ENCODE measurements around the gene TRABD2A. TPM values are rescaled to one million over a fixed set of nuclear protein-coding genes. Genes with fewer than 3 reads are reported as not detected.

The TRABD2A gene
- total and polyA plus RNA-seq, 9 of the 15 experiments (the other 6 are each of a cell fraction or from before 2014, with no cell fraction given) = 0.07 to 0.45 (median 0.25) TPM

DNA sequence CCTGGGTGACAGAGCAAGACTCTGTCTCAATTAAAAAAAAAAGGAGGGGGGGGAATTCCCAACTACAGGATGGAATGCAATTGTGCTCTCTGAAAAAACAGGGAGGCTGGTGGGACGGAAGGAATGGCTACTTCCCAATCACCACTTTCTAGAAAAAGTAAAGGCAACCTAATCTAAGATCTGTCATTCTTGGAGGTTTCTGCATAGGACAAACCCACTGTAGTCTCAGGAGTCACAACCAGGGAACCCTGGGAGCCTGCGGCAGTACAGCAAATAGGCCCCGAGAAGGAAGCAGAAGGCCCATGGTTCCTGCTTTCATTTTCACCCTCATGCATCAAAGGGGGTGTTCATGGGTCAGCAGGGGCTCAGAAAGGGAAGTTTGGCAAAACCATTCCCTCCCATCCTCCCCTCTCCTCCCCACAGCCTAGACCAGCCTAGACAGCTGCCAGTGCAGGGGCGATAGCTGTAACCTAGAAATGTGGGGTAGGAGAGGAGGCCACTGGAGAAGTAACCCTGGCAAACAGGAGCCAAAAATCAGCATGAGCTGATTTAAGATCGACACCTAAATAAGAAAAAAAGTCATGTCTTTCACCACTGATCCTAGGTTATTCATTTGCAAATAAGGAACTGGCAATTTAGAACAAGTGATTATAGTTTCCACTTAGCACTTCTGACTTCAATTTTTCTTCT, 48.0 kb downstream of the TRABD2A start:
- DNase-seq (ENCODE audit: extremely low read depth in 1 of 4, low spot score in 3 of 4) (no peak), FAIRE-seq (no peak), ATAC-seq (no peak)
- in situ Hi-C loops (cut with MboI) (no loop called here), intact Hi-C loops (cut with micrococcal nuclease) (no loop called here)
- WGBS (ENCODE audit: insufficient coverage, low coverage, missing lambda C conversion rate) = 5% methylated on average over 4 of the region's 5 CpGs
- no peak overlapping the region for H3K4me2 ChIP-seq (ENCODE audit: insufficient read depth, low read length)
- no peak overlapping the region for H3K4me3 ChIP-seq
- H2AFZ ChIP-seq (ENCODE audit: low read depth, low read length) = peak overlapping the region; percentile 49; the same call in 1 of the 2 replicates
- ChIA-PET POLR2A (no interaction called here), CTCF (ENCODE audit: low intra/inter-chr PET ratio) (no interaction called here)
- BruUV-seq (replicated peaks) = no TSS peak
- H3K9me1 ChIP-seq (ENCODE audit: control insufficient read depth, insufficient read depth, low read length) = no peaks in the 10 kb centered on the region
- no peak overlapping the region for H3K27ac ChIP-seq (ENCODE audit: extremely low read depth, low read depth, low read length)
- no peaks in the 10 kb centered on the region for H3K36me3 ChIP-seq (ENCODE audit: control insufficient read depth, insufficient read depth, low read length)
- no peak overlapping the region for H3K9ac ChIP-seq (ENCODE audit: insufficient read depth in 1 of 2, low read depth in 2 of 2, low read length in 2 of 2)
- peaks cover 7 to 15% of the 10 kb centered on the region in 2 experiments; a peak in 4 of 5 replicates for H3K4me1 ChIP-seq (replicated peaks in 1 of 2; ENCODE audit: control insufficient read depth in 2 of 2, insufficient read depth in 2 of 2, low read length in 2 of 2)
- H3K79me2 ChIP-seq (ENCODE audit: control insufficient read depth, insufficient read depth, low read length) = no peaks in the 10 kb centered on the region
- H4K20me1 ChIP-seq (replicated peaks; ENCODE audit: control insufficient read depth, insufficient read depth, low read length) = no peaks in the 10 kb centered on the region
- peaks cover 0 to 26% of the 10 kb centered on the region in 2 experiments; a peak in 3 of 5 replicates for H3K27me3 ChIP-seq (ENCODE audit: control insufficient read depth in 2 of 2, insufficient read depth in 2 of 2, low read length in 2 of 2)
- no peaks in the 10 kb centered on the region for H3K9me3 ChIP-seq (replicated peaks; ENCODE audit: control insufficient read depth, insufficient read depth, low read depth, low read length)
- TF ChIP-seq ZNF766 (CRISPR knock-in tag; conservative IDR thresholded peaks at IDR 0.05) = peak; percentile 80
- no peak for TF ChIP-seq PYGO2 (tag; IDR thresholded peaks at IDR 0.05)
- TF ChIP-seq COPS2 (conservative IDR thresholded peaks at IDR 0.05) = no peak
- TF ChIP-seq FOSL1 (tag; conservative IDR thresholded peaks at IDR 0.05) = no peak
- no peak for TF ChIP-seq RNF219 (CRISPR knock-in tag; IDR thresholded peaks at IDR 0.05)
- no peak for TF ChIP-seq PRPF4 (IDR thresholded peaks at IDR 0.05; ENCODE audit: insufficient read depth, low read depth, low read length, poor library complexity, severe bottlenecking)
- TF ChIP-seq BMI1 (IDR thresholded peaks at IDR 0.05; ENCODE audit: low read length) = no peak
- TF ChIP-seq ZNF124 (CRISPR knock-in tag; IDR thresholded peaks at IDR 0.05) = no peak
- TF ChIP-seq CHD4 (IDR thresholded peaks at IDR 0.05; ENCODE audit: insufficient read depth, insufficient replicate concordance, low read depth, low read length, poor library complexity, severe bottlenecking) = no peak
- peak; percentile 78 for TF ChIP-seq PRDM10 (IDR thresholded peaks at IDR 0.05; ENCODE audit: partially characterized antibody)
- TF ChIP-seq PBX2 (CRISPR knock-in tag; IDR thresholded peaks at IDR 0.05; ENCODE audit: low read depth) = no peak
- TF ChIP-seq PBX2 (tag; conservative IDR thresholded peaks at IDR 0.05; ENCODE audit: low read depth) = no peak
